ENCODE data around the gene ING5.

- no peak for TF ChIP-seq CTCF (IDR thresholded peaks at IDR 0.05; ENCODE audit: low read depth, low read length, poor library complexity, severe bottlenecking)
- TF ChIP-seq EZH2phosphoT487 (IDR thresholded peaks at IDR 0.05; ENCODE audit: borderline replicate concordance, low read length), result no peak
Observed at GRCh38 chr2:241741016-241741415, 39.2 kb downstream of the ING5 start.
